ENCODE data around the gene CNDP2. TPM values are rescaled to one million over a fixed set of nuclear protein-coding genes. Genes with fewer than 3 reads are reported as not detected.
A peak's percentile ranks its signal among the peaks of the same experiment; 100 is the strongest.
"Not testable (repeated sequence)": the region's sequence is repeated elsewhere in the genome, so short reads cannot be mapped to it uniquely, and the experiment has no call there.

CNDP2 gene
- total RNA-seq, 1 donor from 2014 or later = 58.0 TPM

- DNase-seq (ENCODE audit: low read depth) = no peak
Observed at GRCh38 chr18:74500372-74500771, 4.2 kb downstream of the CNDP2 start.

GRCh38 chr18:74500774-74501173, 4.6 kb downstream of the CNDP2 start:
- DNase-seq (ENCODE audit: low read depth) = not testable (repeated sequence)

GRCh38 chr18:74501386-74501785, 5.2 kb downstream of the CNDP2 start:
- DNase-seq (ENCODE audit: low read depth) = no peak

GRCh38 chr18:74503137-74503536, 7.0 kb downstream of the CNDP2 start:
- DNase-seq (ENCODE audit: low read depth) = no peak

GRCh38 chr18:74505776-74506175, 9.6 kb downstream of the CNDP2 start:
- DNase-seq (ENCODE audit: low read depth) = no peak

GRCh38 chr18:74506448-74507084, 10.4 kb downstream of the CNDP2 start:
- no peak for DNase-seq (ENCODE audit: low read depth)

GRCh38 chr18:74507097-74507881, 11.1 kb downstream of the CNDP2 start:
- DNase-seq (ENCODE audit: low read depth) = no peak

GRCh38 chr18:74507927-74508326, 11.8 kb downstream of the CNDP2 start:
- DNase-seq (ENCODE audit: low read depth) = no peak

GRCh38 chr18:74508366-74508765, 12.2 kb downstream of the CNDP2 start:
- DNase-seq (ENCODE audit: low read depth) = no peak

- DNase-seq (ENCODE audit: low read depth) = no peak
Observed at GRCh38 chr18:74508821-74509225, 12.7 kb downstream of the CNDP2 start.

GRCh38 chr18:74509856-74510769, 13.9 kb downstream of the CNDP2 start:
- no peak for DNase-seq (ENCODE audit: low read depth)

- no peak for DNase-seq (ENCODE audit: low read depth)
Observed at GRCh38 chr18:74510770-74511095, 14.6 kb downstream of the CNDP2 start.

GRCh38 chr18:74511823-74512222, 15.7 kb downstream of the CNDP2 start:
- peak; percentile 75 for DNase-seq (ENCODE audit: low read depth)

- no peak for DNase-seq (ENCODE audit: low read depth)
Observed at GRCh38 chr18:74512321-74513053, 16.3 kb downstream of the CNDP2 start.

GRCh38 chr18:74513149-74513882, 17.2 kb downstream of the CNDP2 start:
- DNase-seq (ENCODE audit: low read depth) = no peak

GRCh38 chr18:74513883-74514205, 17.7 kb downstream of the CNDP2 start:
- no peak for DNase-seq (ENCODE audit: low read depth)

GRCh38 chr18:74514860-74515495, 18.8 kb downstream of the CNDP2 start:
- no peak for DNase-seq (ENCODE audit: low read depth)

GRCh38 chr18:74515620-74516231, 19.6 kb downstream of the CNDP2 start:
- DNase-seq (ENCODE audit: low read depth) = no peak
